Measurements from ENCODE around the gene FBXO24.
A peak's percentile ranks its signal among the peaks of the same experiment; 100 is the strongest.

The FBXO24 gene

DNA sequence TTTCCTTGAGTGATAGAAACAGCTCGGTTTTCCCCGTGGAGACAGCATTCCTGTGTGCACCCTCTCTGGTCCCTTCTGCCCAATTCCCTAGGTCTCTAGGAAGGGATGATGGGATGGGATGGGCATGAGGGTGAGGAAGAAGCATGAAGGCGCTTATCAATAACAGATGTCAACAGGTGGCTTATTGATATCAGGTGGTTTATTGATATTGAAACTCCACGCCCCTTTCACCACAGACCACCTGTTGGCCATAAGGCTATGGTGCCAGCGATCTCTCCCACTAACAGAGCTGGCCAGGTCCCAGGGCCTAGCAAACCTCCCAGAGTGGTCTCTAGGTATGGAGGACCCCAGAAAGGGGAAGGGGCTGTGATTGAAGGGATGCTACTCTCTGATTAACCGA, 34.1 kb downstream of the FBXO24 start:
- no peak for DNase-seq (ENCODE audit: low read depth in 3 of 3)

DNA sequence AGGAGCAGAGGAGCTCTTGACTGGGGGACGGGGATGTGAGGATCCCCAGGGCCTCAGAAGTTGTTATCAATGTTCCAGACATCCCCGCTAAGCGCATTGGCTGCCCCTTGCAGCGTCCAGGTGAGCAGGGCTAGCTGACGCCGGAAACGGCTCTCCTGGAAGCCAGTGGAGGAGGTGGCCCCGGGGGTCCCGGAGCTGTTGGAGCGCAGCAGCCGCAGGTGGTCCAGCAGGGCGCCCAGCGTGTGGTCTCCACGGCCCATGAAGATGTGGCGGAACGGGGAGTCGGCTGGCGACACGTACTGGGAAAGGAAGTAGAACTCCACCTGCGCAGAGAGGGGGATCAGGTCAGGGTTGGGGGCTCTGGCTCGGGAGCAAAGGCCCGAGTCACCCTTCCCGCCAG, 34.7 kb downstream of the FBXO24 start:
- DNase-seq (ENCODE audit: low read depth in 3 of 3): no peak

DNA sequence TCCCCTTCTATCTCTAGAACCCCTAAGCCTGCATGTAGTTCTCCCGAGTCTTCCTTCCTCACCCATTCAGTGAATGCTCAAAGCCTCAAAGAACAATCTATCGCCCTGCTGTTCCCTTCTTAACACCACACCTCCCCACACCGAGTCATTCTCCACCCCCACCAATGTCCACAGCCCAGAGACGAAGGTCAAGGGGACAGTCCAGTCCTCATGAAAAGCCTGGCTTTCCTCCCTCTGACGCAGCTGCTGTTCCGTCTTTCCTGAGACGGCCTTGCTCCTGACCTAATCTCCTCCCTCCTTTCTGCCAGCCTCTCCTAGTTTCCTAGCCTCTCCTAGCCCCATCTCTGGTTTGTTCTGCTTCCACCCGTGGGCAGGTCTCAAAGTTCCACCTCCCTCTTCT, 35.4 kb downstream of the FBXO24 start:
- no peak for DNase-seq (ENCODE audit: low read depth in 3 of 3)

DNA sequence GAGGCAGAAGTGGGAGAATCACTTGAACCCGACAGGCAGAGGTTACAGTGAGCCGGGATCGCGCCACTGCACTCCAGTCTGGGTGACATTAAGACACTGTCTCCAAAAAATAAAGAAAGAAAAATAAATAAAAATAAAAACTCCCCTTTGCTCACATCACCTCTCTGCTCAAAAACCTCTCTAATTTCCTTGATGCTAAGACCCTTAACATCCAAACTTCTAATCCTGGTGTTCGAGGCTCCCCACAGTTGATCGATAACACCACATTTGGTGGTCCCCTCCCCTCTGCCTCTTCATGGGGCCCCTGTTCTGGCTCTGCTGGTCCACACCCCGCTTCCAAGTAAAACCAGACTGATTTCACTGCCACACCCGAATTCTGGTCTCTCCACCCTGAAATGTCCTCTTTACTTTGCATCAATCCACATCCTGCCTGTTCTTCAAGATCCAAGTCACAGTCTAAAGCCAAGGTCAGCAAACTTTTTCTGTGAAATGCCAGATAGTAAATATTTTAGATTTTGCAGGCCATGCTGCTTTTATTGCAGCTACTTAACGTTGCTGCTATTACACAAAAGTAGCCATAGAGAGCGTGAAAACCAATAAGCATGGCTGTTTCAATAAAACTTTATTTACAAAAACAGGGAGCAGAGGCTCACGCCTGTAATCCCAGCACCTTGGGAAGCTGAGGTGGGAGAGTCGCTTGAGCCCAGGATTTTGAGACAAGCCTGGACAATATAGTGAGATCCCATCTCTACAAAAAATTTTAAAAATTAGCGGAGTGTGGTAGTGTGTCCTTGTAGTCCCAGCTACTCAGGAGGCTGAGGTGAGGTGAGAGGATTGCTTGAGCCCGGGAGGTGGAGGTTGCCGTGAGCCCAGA, 38.1 kb downstream of the FBXO24 start:
- DNase-seq (ENCODE audit: low read depth in 3 of 3): no peak

DNA sequence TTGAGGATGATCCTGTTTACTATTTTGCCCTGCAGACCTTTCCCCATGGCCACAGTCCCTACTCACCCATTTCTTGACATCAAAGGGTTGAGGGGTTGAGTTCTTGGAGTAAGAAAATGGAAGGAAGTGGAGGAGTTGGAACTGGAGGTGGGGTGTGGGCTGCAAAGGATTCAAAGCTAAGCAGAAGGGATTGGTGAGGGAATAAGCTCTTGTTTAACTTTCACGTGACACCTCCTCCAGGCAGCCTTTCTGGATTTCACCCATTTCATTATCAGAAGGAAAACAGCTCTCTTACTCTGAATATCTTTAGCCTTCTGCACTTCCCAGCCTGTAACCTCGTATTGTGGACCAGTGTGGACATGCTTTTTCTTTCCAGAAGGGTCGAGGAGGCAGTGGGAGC, 39.9 kb downstream of the FBXO24 start:
- no peak for DNase-seq (ENCODE audit: low read depth in 3 of 3)

DNA sequence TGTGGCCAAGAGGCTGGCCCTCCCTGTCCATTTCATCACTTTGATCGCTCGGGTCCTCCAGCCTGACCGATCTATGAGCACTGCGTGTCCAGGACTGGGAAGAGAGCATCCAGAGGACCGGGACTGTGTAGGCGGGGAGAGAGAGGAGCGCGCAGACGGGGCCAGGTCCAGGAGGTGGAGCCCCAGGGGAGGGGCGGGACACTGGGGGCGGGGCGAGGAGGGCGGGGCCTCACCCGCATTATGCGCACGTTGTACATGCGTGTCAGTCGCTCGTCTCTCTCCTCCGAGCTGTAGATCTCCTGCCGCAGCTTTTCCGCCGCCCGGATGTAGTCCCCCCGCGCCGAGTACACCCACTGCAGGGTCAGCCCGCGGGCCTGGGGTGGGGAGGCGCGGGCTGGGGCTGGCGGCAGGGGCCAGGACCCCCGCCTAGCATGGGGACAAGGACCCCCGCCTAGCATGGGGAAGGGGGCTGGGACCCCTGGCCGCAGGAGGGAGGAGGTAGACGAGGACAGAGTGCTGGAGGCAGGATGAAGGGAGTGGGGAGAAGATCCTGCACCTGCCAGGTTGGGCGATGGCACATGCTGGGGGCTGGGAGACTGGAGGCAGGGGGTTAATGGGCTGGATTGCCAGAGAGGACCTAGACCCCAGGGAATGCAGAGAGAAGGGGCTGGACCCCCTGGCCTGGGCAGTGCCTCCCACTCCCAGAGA, 40.6 kb downstream of the FBXO24 start:
- peak; percentile 77 to 90 (median 78) for DNase-seq (ENCODE audit: low read depth in 3 of 3)

DNA sequence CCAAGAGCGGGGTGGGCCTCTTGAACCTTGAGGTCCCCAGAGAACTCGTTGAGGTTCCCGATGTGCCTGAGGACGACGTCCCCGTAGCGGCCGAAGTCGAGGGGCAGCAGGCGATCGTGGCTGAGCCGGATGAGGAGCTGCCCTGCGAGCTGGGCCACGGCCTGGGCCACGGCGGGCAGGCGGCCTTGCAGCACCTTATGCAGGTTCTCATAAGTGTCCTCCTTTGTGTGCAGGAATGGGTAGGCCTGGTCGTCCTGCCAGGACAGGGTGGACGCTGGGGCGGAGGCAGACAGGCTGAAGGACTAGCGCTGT, 41.1 kb downstream of the FBXO24 start:
- no peak for DNase-seq (ENCODE audit: low read depth in 3 of 3)

DNA sequence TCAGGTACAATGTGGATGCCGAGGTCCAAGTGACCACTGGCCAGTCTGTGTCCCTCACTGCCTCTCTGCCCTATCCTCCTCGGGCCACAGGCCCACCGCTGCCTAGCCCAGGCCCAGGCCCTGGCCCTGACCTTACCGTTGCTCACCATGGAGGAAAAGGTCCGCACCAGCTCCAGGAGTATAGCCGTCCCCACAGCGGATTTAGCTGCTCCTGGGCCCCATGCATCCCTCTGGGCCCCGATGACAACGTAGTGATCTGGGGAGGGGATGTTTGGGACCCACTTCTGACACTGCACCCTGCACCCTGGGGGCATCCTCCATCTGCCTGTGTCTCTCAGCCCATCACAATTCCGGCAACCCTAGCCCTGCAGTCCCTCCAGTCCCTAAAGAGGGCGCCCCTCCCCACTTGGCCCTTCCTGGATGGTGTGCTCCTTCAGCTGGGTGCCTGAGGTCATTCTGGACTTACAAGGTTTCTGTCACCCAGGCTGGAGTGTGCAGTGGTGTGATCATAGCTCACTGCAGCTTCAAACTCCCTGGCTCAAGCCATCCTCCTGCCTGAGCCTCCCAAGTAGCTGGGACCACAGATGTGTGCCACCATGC, 43.1 kb downstream of the FBXO24 start:
- DNase-seq (ENCODE audit: low read depth in 3 of 3): no peak

DNA sequence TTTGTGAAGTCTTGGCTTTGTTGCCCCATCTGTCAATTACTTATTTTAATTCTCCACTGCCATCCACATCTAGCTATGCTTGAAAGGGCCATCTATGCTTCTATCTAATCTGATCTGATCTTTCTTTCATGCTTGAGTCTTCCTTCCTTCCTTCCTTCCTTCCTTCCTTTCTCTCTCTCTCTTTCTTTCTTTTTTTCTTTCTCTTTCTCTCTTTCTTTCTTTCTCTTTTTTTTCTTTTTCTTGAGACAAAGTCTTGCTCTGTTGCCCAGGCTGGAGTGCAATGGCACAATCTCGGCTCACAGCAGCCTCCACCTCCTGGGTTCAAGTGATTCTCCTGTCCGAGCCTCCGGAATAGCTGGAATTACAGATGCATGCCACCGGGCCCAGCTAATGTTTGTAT, 43.9 kb downstream of the FBXO24 start:
- DNase-seq (ENCODE audit: low read depth in 3 of 3): no peak

DNA sequence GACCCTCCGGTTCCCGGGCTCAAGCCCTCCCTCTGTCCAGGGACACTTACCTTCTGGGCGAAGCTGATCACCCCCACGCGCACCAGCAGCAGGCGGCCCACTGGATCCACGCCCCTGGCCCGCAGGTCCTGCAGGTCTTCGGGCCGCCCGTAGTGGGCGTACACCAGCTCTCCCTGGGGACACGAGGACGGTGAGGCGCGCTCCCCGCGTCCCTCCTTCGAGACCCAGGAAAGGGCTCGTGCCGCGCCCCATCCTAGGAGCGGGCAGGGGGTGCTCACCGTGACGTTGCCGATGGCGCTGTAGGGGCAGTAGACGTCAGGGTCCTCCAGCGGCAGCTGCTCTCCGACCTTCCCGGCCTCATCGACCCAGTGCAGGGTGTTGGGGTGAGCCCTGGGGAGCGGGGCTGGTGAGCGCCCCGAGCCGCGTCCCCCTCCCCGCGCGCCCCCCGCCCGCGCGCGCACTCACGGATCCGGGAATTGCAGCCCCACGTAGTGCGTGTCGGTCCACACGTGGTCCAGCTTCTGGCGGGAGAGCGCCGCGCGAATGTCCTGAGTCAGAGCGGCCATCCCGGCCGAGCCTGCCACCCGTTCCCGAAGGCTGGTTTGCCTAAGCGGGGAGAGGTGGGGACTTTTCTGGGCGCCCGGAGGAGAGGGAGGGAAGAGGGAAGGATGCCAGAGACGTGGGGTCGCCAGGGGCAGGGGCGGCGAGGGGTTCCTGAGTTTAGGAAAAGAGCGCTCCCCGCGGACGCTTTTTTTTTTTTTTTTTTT, 47.0 kb downstream of the FBXO24 start:
- DNase-seq (ENCODE audit: low read depth in 3 of 3): peak; percentile 28 to 67 (median 47)

DNA sequence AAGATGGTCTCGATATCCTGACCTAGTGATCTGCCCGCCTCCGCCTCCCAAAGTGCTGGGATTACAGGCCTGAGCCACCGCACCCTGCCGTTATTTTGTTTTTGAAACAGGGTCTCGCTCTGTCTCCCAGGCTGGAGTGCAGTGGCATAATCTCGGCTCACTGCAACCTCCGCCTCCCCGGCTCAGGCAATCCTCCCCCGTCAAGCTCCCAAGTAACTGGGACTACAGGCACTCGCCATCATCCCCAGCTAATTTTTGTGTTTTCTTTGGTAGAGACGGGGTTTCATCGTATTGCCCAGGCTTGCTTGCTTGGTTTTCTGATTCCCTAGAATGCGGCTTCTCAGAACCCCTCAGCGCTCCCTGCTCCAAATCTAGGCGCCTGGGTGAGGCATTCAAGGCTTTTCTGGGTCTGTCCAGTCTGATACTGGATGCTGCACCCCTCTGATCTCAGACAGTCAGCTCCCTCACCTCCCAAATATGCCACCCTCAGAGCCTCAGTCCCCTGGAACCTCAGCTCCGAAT, 53.9 kb downstream of the FBXO24 start:
- no peak for DNase-seq (ENCODE audit: low read depth in 3 of 3)

DNA sequence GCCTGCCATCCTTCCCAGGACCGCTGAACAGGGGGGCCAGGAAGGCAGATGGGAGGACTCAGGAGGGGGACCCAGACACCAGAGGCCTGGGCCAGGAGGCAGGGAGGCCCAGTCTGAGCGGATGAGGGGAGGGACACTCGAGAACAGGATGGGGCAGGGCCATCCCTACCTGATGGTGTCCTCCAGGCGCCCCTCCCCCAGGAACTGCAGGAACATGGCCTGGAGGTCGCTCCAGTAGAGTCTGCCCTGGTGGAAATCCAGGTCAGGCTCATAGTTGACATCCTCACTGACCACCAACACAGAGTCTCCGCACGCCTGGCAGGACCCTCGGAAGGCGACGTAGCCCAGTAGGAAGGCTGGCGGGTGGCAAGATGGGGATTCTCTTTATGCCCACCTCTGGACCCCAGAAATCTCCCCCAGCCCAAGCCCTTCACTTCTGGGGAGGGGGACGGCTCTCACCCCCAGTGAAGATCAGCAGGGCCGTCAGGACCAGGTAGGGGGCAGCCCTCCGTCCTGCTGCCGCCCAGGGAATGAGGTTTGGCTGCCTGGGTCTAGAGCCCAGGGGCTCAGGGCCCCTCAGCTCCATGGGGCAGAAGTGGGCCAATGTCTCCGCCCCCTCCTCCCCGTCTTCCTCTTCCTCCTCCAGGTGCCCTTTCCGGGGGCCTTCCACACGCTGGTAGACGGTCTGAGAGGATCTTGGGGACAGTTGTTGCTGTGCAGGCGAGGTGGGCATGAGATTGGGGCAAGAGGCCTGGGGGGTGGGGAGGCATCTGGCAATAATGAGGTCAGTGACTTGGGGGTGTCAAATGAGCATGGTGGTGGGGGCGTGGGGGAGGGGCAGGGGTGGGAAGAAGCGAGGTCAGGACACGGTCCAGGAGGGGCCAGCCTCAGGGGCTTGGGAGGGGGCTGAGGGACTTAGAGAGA, 54.7 kb downstream of the FBXO24 start:
- no peak for DNase-seq (ENCODE audit: low read depth in 3 of 3)

DNA sequence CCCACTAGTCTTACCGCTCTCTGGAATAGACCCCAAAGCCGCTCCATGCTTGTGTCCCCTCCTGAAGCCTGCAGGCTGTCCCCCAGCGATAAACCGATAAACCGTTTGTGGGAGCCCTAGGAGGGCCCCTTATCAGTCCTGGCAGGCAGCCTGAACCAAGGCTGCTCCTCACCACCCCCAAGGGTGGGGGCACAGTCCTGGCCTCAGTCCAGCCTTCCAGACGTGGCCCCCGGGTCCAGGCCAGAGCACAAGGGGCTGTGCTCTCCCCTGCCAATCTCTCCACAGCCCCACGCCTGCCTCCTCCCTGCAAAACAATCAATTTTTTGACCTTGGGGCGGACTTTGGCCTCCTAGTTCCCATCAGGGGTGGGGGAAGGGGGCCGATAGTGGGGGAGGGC, 55.3 kb downstream of the FBXO24 start, which contains the start of gene TFR2:
TFR2 (minus strand) TSS at position 90 of the 397 bp plus-strand sequence; CDS start at position 47, 43 bp downstream.
- DNase-seq (ENCODE audit: low read depth in 3 of 3): no peak

DNA sequence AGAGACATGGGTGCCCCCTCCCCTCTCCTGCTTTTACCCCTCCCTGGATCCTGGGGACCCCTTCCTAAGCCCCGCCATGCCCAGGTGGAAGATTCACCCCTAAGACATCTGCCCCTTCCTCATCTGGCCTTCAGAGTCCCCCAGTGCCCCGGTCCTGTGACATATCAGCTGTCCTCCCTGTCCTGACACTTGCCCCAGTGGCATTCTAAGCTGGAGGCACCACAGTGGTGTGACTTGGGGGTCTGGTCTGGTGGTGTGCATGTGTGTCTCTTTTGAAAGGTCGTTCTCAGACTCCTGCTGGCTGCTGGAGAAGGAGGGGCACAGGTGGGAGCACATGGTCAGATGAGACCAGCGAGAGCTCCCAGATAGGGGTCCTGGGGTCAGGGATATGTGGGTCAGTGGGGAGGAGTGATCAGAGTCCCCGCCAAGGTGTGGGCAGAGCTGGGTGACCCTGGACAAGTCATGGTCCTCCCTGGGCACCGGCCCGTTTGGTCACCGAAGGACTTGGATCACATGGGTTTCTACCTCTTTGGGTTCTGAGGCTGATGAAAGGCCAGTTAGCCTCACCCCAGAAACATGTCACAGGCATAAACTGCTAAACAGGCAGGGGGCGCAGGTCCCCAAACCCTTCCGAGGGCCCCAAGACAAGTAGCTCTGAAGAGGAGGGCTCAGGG, 55.9 kb downstream of the FBXO24 start:
- no peak for DNase-seq (ENCODE audit: low read depth in 3 of 3)

DNA sequence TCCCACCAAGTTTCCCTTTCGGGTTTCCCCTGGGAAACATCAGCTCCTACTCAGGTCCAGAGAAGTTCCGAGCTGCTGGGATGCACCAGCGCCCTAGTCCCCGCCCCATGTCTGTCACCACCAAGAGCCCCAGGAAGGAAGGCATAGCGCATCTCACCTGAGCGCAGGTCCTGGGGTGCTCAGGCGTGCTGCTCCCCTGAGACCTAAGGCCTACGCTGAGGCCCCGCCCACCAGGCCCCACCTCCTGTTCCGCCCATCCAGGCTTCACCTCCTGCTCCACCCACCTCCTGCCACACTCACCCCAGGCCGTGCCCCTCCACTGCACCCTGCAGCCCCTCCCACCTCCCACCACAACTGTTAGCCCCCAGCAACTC, 56.4 kb downstream of the FBXO24 start:
- DNase-seq (ENCODE audit: low read depth in 3 of 3): peak in 1 of 3 experiments; percentile 43

DNA sequence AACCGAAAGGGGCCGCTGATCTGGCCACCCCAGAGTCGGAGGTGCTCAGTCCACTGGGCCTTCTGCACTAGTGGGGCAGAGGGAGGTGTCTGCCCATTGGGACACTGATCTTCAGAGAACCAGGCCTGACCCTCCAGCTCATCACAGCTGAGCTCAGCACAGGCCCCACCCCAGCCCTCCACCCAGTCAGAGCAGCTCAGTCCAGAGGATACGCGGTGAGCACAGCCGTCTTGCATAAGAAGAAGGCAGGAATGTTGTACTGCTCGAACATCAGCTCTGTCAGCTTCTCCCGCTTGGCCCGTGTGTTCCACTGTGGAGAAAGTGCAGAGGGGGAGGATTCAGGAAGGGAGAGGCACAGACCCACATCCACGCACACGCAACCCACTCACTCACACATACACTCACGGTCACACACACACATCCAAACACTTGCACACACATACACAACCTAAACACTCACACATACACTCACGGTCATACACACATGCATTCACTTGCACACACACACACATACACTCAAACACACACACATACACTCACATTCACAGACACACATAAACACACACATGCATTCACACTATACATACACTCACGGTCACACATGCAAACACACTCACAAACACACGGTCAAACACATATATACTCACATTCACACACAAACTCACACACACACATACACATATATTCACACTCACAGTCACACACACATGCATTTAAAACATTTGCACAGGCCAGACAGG, 63.9 kb downstream of the FBXO24 start:
- no peak for DNase-seq (ENCODE audit: low read depth in 3 of 3)

All from stimulated activated CD4-positive, alpha-beta T cell treated with anti-CD3 and anti-CD28 coated beads, TNF-alpha, amount 100 ng/mL, for 24 hours (primary cell).